Islet of Langerhans (tissue), 1 donor: ENCODE measurements around the gene BTBD1.
"Not testable (repeated sequence)": the region's sequence is repeated elsewhere in the genome, so short reads cannot be mapped to it uniquely, and the experiment has no call there.

Experiments
- FAIRE-seq: peaks from one replicate; lab custom pipeline; 2011; peaks lifted over from hg19 to GRCh38; lab: Jason Lieb, UNC

Gene BTBD1

GRCh38 chr15:83092309-83092976 is 25.4 kb upstream of the BTBD1 start:
- no peak for FAIRE-seq

GRCh38 chr15:83091965-83092308 is 24.9 kb upstream of the BTBD1 start:
- FAIRE-seq, result not testable (repeated sequence)

GRCh38 chr15:83090465-83090864 is 23.4 kb upstream of the BTBD1 start:
- no peak for FAIRE-seq

- FAIRE-seq, result no peak
Measured at GRCh38 chr15:83088876-83089275, 21.8 kb upstream of the BTBD1 start.

GRCh38 chr15:83087576-83087975 is 20.5 kb upstream of the BTBD1 start:
- no peak for FAIRE-seq

GRCh38 chr15:83085864-83086552 is 19.0 kb upstream of the BTBD1 start:
- FAIRE-seq, result not testable (repeated sequence)

GRCh38 chr15:83085461-83085860 is 18.4 kb upstream of the BTBD1 start:
- FAIRE-seq, result not testable (repeated sequence)

- no peak for FAIRE-seq
Measured at GRCh38 chr15:83082730-83083386, 15.8 kb upstream of the BTBD1 start.

GRCh38 chr15:83081256-83082014 is 14.4 kb upstream of the BTBD1 start:
- no peak for FAIRE-seq

GRCh38 chr15:83078712-83079111 is 11.7 kb upstream of the BTBD1 start:
- FAIRE-seq, result no peak

GRCh38 chr15:83077491-83078230 is 10.6 kb upstream of the BTBD1 start:
- FAIRE-seq, result no peak

- not testable (repeated sequence) for FAIRE-seq
Measured at GRCh38 chr15:83069211-83069642, 2.2 kb upstream of the BTBD1 start.

GRCh38 chr15:83068054-83068453 is 1.0 kb upstream of the BTBD1 start:
- FAIRE-seq, result no peak

GRCh38 chr15:83067638-83067962 is 548 bp upstream of the BTBD1 start:
- no peak for FAIRE-seq

GRCh38 chr15:83066034-83066733 is 868 bp downstream of the BTBD1 start:
- FAIRE-seq, result no peak

- FAIRE-seq, result no peak
Measured at GRCh38 chr15:83065431-83065830, 1.6 kb downstream of the BTBD1 start.

- no peak for FAIRE-seq
Measured at GRCh38 chr15:83064859-83065258, 2.2 kb downstream of the BTBD1 start.

- no peak for FAIRE-seq
Measured at GRCh38 chr15:83063551-83063950, 3.5 kb downstream of the BTBD1 start.

GRCh38 chr15:83062768-83063180 is 4.3 kb downstream of the BTBD1 start:
- no peak for FAIRE-seq

- no peak for FAIRE-seq
Measured at GRCh38 chr15:83061680-83062079, 5.4 kb downstream of the BTBD1 start.

- FAIRE-seq, result no peak
Measured at GRCh38 chr15:83057696-83058376, 9.2 kb downstream of the BTBD1 start.
